H9 (cell line): ENCODE data around the gene GRID1. TPM values are rescaled to one million over a fixed set of nuclear protein-coding genes. Genes with fewer than 3 reads are reported as not detected.
A peak's percentile ranks its signal among the peaks of the same experiment; 100 is the strongest.

Source experiments
- DNase-seq: peaks from one replicate; pipeline ENCODE4 v3.0.0-alpha.2; 2017
- H2AFZ ChIP-seq: one replicate; pipeline ENCODE4 v1.6.1; 2013; ENCODE audit warnings: mild to moderate bottlenecking, low read length, control low read depth, moderate library complexity
- H2AK5ac ChIP-seq: 2 replicates; pipeline ENCODE4 v1.6.1; 2013; ENCODE audit warnings: low read length, control low read depth, mixed read lengths; ENCODE audit not compliant: insufficient read length
- H2BK120ac ChIP-seq: one replicate; pipeline ENCODE4 v1.6.1; 2013; ENCODE audit warnings: low read depth, mild to moderate bottlenecking, low read length, control low read depth, inconsistent platforms; ENCODE audit not compliant: poor library complexity, severe bottlenecking
- H2BK12ac ChIP-seq: 2 replicates; pipeline ENCODE4 v1.6.1; 2013; ENCODE audit warnings: low read length, control low read depth, mixed read lengths, low read depth; ENCODE audit not compliant: insufficient read length
- H2BK15ac ChIP-seq: 2 replicates; pipeline ENCODE4 v1.6.1; 2013; ENCODE audit warnings: low read depth, low read length, control low read depth
- H2BK20ac ChIP-seq: one replicate; pipeline ENCODE4 v1.6.1; 2013; ENCODE audit warnings: low read depth, mild to moderate bottlenecking, low read length, control low read depth, inconsistent platforms; ENCODE audit not compliant: poor library complexity, severe bottlenecking
- H2BK5ac ChIP-seq: 2 replicates; pipeline ENCODE4 v1.6.1; 2013; ENCODE audit warnings: low read length, control low read depth, mixed read lengths; ENCODE audit not compliant: insufficient read length
- H3K14ac ChIP-seq: 2 replicates; pipeline ENCODE4 v1.6.1; 2013; ENCODE audit warnings: low read length, control low read depth; ENCODE audit not compliant: insufficient read depth
- H3K18ac ChIP-seq: 2 replicates; pipeline ENCODE4 v1.6.1; 2013; ENCODE audit warnings: low read depth, mild to moderate bottlenecking, mixed read lengths, low read length, control low read depth; ENCODE audit not compliant: insufficient read length
- H3K23ac ChIP-seq: 2 replicates; pipeline ENCODE4 v1.6.1; 2013; ENCODE audit warnings: low read length, control low read depth, mixed read lengths, low read depth; ENCODE audit not compliant: insufficient read length
- H3K23me2 ChIP-seq: 2 replicates; pipeline ENCODE4 v1.6.1; 2013; ENCODE audit warnings: low read depth, mild to moderate bottlenecking, mixed read lengths, low read length, control low read depth; ENCODE audit not compliant: insufficient read length, poor library complexity, severe bottlenecking
- H3K27ac ChIP-seq: 2 replicates; pipeline ENCODE4 v1.5.1; 2013; ENCODE audit warnings: low read length, control low read depth, mixed read lengths, low read depth; ENCODE audit not compliant: insufficient read length
- H3K27me3 ChIP-seq: 2 replicates; pipeline ENCODE4 v1.6.1; 2013; ENCODE audit warnings: low read length, control low read depth, inconsistent platforms; ENCODE audit not compliant: insufficient read depth
- H3K4ac ChIP-seq: 2 replicates; pipeline ENCODE4 v1.6.1; 2013; ENCODE audit warnings: low read depth, mild to moderate bottlenecking, control low read depth, inconsistent platforms, low read length, moderate library complexity
- H3K4me1 ChIP-seq: 2 replicates; pipeline ENCODE4 v1.6.1; 2013; ENCODE audit warnings: low read length, control low read depth, inconsistent platforms; ENCODE audit not compliant: insufficient read depth
- H3K4me2 ChIP-seq: 2 replicates; pipeline ENCODE4 v1.6.1; 2013; ENCODE audit warnings: low read length, control low read depth, mixed read lengths; ENCODE audit not compliant: insufficient read length, insufficient read depth
- H3K56ac ChIP-seq: 2 replicates; pipeline ENCODE4 v1.6.1; 2013; ENCODE audit warnings: low read depth, mild to moderate bottlenecking, mixed read lengths, low read length, control low read depth; ENCODE audit not compliant: insufficient read length
- H3K79me1 ChIP-seq: 2 replicates; pipeline ENCODE4 v1.6.1; 2013; ENCODE audit warnings: low read depth, mild to moderate bottlenecking, moderate library complexity, low read length, control low read depth, inconsistent platforms; ENCODE audit not compliant: insufficient read depth, poor library complexity, severe bottlenecking
- H3K79me2 ChIP-seq: 2 replicates; pipeline ENCODE4 v1.6.1; 2013; ENCODE audit warnings: low read length, control low read depth, inconsistent platforms; ENCODE audit not compliant: insufficient read depth
- H3K9ac ChIP-seq: 2 replicates; pipeline ENCODE4 v1.6.1; 2013; ENCODE audit warnings: low read length, control low read depth, mixed read lengths; ENCODE audit not compliant: insufficient read length; ENCODE audit errors: extremely low read depth
- H3K9me3 ChIP-seq: one replicate; pipeline ENCODE4 v1.6.1; 2013; ENCODE audit warnings: low read depth, low read length, inconsistent platforms; ENCODE audit not compliant: control insufficient read depth
- H3T11ph ChIP-seq: one replicate; pipeline ENCODE4 v1.6.1; 2013; ENCODE audit warnings: mild to moderate bottlenecking, low read length, control low read depth, inconsistent platforms
- H4K20me1 ChIP-seq: one replicate; pipeline ENCODE4 v1.6.1; 2013; ENCODE audit not compliant: control insufficient read depth, insufficient read length, insufficient read depth
- H4K5ac ChIP-seq: 2 replicates; pipeline ENCODE4 v1.6.1; 2013; ENCODE audit warnings: low read depth, mild to moderate bottlenecking, mixed read lengths, low read length, control low read depth; ENCODE audit not compliant: insufficient read length
- H4K8ac ChIP-seq: replicated peaks from 2 replicates; pipeline ENCODE4 v1.6.1; 2013; ENCODE audit warnings: low read length, control low read depth, mixed read lengths, low read depth; ENCODE audit not compliant: insufficient read length
- H4K91ac ChIP-seq: 2 replicates; pipeline ENCODE4 v1.6.1; 2013; ENCODE audit warnings: low read depth, mild to moderate bottlenecking, moderate library complexity, mixed read lengths, low read length, control low read depth; ENCODE audit not compliant: insufficient read length
- H3K27ac Mint-ChIP-seq, 3 experiments: 2 replicates in 2 of 3; 3 replicates in 1 of 3; pipeline ENCODE4 v1.8.0; 2020 to 2021; ENCODE audit warnings: mixed read lengths in 3 of 3, mild to moderate bottlenecking in 1 of 3, moderate library complexity in 1 of 3
- H3K27me3 Mint-ChIP-seq: 2 replicates; pipeline ENCODE4 v1.8.0; 2021; ENCODE audit warnings: low read depth, mild to moderate bottlenecking, moderate library complexity, mixed read lengths
- H3K36me3 Mint-ChIP-seq, 3 experiments: 2 replicates in 2 of 3; 3 replicates in 1 of 3; pipeline ENCODE4 v1.8.0; 2020 to 2021; ENCODE audit warnings: low read depth in 3 of 3, mixed read lengths in 3 of 3; ENCODE audit not compliant: insufficient read depth in 1 of 3
- H3K4me1 Mint-ChIP-seq, 2 experiments: 2 replicates each; pipeline ENCODE4 v1.8.0; 2020; ENCODE audit warnings: mixed read lengths in 2 of 2
- H3K4me3 Mint-ChIP-seq, 2 experiments: 2 replicates in 1 of 2; 3 replicates in 1 of 2; pipeline ENCODE4 v1.8.0; 2020 to 2021; ENCODE audit warnings: mild to moderate bottlenecking in 2 of 2, mixed read lengths in 2 of 2, moderate library complexity in 1 of 2
- H3K9me3 Mint-ChIP-seq, 2 experiments: 2 replicates in 1 of 2; 3 replicates in 1 of 2; pipeline ENCODE4 v1.8.0; 2020; ENCODE audit warnings: mild to moderate bottlenecking in 2 of 2, mixed read lengths in 2 of 2, moderate library complexity in 1 of 2
- WGBS: extraction: QIAGEN DNeasy Blood & Tissue Kit; methylation state at CpG from one replicate; pipeline ENCODE4 v1.1.7; 2013; ENCODE audit warnings: missing lambda C conversion rate, low lambda C conversion rate, mixed read lengths; ENCODE audit not compliant: insufficient read length; ENCODE audit errors: extremely low coverage; 5-methylcytosine and 5-hydroxymethylcytosine counted together
- total RNA-seq: library from RNA; stranded (reverse); gene quantifications from 2 replicates; pipeline ENCODE4 v1.2.1, GENCODE V29; 2021
- TF ChIP-seq, protein P1 (sequence below): fragments of 200-600 bp; sonication (generic); conservative IDR thresholded peaks from 3 replicates; pipeline ENCODE4 v1.8.0; 2021; ENCODE audit warnings: antibody characterized with exemption, mild to moderate bottlenecking

The GRID1 gene
- total RNA-seq, 1 experiment from 2014 or later: 0.35 TPM

- Histone ChIP-seq H3K56ac (no peak overlapping the region), H3K23me2 (no peaks in the 10 kb centered on the region), H4K20me1 (no peaks in the 10 kb centered on the region), H3K9me3 (no peaks in the 10 kb centered on the region), H2BK120ac (no peak overlapping the region), H3K4me2 (no peak overlapping the region), H3K27ac (no peak overlapping the region), H3K18ac (no peak overlapping the region), H4K8ac (no peak overlapping the region), H2BK20ac (no peak overlapping the region), H3K14ac (no peak overlapping the region), H3K9ac (no peak overlapping the region), H3T11ph (no peak overlapping the region), H3K4ac (no peak overlapping the region), H2BK15ac (no peak overlapping the region), H3K23ac (no peak overlapping the region), H2AK5ac (no peak overlapping the region), H2AFZ (peak overlapping the region; percentile 10), H2BK5ac (no peak overlapping the region), H3K4me1 (peaks cover 2% of the 10 kb centered on the region; the same call in 1 of the 2 replicates), H4K91ac (no peak overlapping the region), H3K79me1 (no peaks in the 10 kb centered on the region), H3K27me3 (no peaks in the 10 kb centered on the region), H2BK12ac (no peak overlapping the region), H4K5ac (no peak overlapping the region), H3K79me2 (no peaks in the 10 kb centered on the region)
- TF ChIP-seq, protein P1, sequence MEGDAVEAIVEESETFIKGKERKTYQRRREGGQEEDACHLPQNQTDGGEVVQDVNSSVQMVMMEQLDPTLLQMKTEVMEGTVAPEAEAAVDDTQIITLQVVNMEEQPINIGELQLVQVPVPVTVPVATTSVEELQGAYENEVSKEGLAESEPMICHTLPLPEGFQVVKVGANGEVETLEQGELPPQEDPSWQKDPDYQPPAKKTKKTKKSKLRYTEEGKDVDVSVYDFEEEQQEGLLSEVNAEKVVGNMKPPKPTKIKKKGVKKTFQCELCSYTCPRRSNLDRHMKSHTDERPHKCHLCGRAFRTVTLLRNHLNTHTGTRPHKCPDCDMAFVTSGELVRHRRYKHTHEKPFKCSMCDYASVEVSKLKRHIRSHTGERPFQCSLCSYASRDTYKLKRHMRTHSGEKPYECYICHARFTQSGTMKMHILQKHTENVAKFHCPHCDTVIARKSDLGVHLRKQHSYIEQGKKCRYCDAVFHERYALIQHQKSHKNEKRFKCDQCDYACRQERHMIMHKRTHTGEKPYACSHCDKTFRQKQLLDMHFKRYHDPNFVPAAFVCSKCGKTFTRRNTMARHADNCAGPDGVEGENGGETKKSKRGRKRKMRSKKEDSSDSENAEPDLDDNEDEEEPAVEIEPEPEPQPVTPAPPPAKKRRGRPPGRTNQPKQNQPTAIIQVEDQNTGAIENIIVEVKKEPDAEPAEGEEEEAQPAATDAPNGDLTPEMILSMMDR: no peak
- Mint-ChIP-seq H3K36me3 (peaks cover 0 to 4% (median 0%) of the 10 kb centered on the region in 3 experiments; a peak in 1 of 7 replicates), H3K27me3 (no peaks in the 10 kb centered on the region; the same call in 1 of the 2 replicates), H3K4me1 (peaks cover 16 to 23% of the 10 kb centered on the region in 2 experiments), H3K4me3 (no peak overlapping the region), H3K9me3 (peaks cover 7 to 8% of the 10 kb centered on the region in 2 experiments; a peak in 4 of 5 replicates), H3K27ac (no peak overlapping the region)
- WGBS: no CpG with 5 or more reads among the region's 2 CpGs
- DNase-seq: no peak
Observed at GRCh38 chr10:85578860-85579259, 787.7 kb downstream of the GRID1 start.
